GM12878 (cell line): ENCODE measurements around the gene LARP4B. TPM values are rescaled to one million over a fixed set of nuclear protein-coding genes. Genes with fewer than 3 reads are reported as not detected.

Experiments
- ATAC-seq: fragments of 200-7000 bp; cut with Tn5 transposase; 3 replicates; pipeline ENCODE4 v1.9.1; 2020; ENCODE audit warnings: mild to moderate bottlenecking, moderate library complexity
- BruUV-seq: library from RNA; stranded (reverse); fragments of 400-500 nt; replicated peaks from 2 replicates; lab custom pipeline; 2021; lab: Mats Ljungman, UMichigan
- CTCF ChIA-PET: fragments of 300-600 bp; sonication (Branson Sonifier 250); formaldehyde crosslinking; extraction: SDS; loops from one replicate; lab custom pipeline; 2021; ENCODE audit warnings: inconsistent platforms; lab: Yijun Ruan, JAX
- POLR2A ChIA-PET: fragments of 350-600 bp; formaldehyde crosslinking; extraction: SDS; loops from one replicate; lab custom pipeline; 2021; ENCODE audit warnings: inconsistent platforms; lab: Charles Lee
- RAD21 ChIA-PET: fragments of 300-600 bp; sonication (Branson Sonifier 250); formaldehyde crosslinking; loops from one replicate; lab custom pipeline; 2023; ENCODE audit warnings: antibody characterized with exemption; ENCODE audit not compliant: unreplicated experiment; lab: Charles Lee
- SMC1A ChIA-PET: fragments of 300-600 bp; sonication (Branson Sonifier 250); formaldehyde crosslinking; loops from one replicate; lab custom pipeline; 2023; ENCODE audit not compliant: unreplicated experiment, uncharacterized antibody; lab: Charles Lee
- DNase-seq: peaks from one replicate; pipeline ENCODE4 v3.0.0-alpha.2; 2011; ENCODE audit warnings: low read depth, low spot score
- FAIRE-seq: peaks from 3 replicates; lab custom pipeline; 2011; peaks lifted over from hg19 to GRCh38; lab: Jason Lieb, UNC
- H2AFZ ChIP-seq: 2 replicates; pipeline ENCODE4 v1.6.0; 2011; ENCODE audit warnings: low read depth, low read length, control low read depth; ENCODE audit not compliant: control insufficient read depth
- H3K27ac ChIP-seq: 2 replicates; pipeline ENCODE4 v1.5.1; 2011; ENCODE audit warnings: control low read depth; ENCODE audit not compliant: control insufficient read depth, insufficient read depth
- H3K27me3 ChIP-seq, 2 experiments: replicated peaks in 1 of 2; 2 replicates each; pipeline versions ENCODE4 v1.6.0 to v1.6.1; 2011; ENCODE audit warnings: low read length in 1 of 2; ENCODE audit not compliant: control insufficient read depth in 2 of 2, insufficient read depth in 2 of 2
- H3K36me3 ChIP-seq, 2 experiments: 2 replicates each; pipeline ENCODE4 v1.5.1; 2011; ENCODE audit warnings: low read length in 1 of 2; ENCODE audit not compliant: control insufficient read depth in 2 of 2, insufficient read depth in 2 of 2
- H3K4me1 ChIP-seq: 2 replicates; pipeline ENCODE4 v1.6.1; 2011; ENCODE audit warnings: mild to moderate bottlenecking, low read length, moderate library complexity, mixed read lengths; ENCODE audit not compliant: control insufficient read depth, insufficient read depth
- H3K4me2 ChIP-seq: 2 replicates; pipeline ENCODE4 v1.6.0; 2011; ENCODE audit warnings: control low read depth; ENCODE audit not compliant: control insufficient read depth, insufficient read depth
- H3K4me3 ChIP-seq: fragments of 200-600 bp; sonication (generic); 2 replicates; pipeline ENCODE4 v1.5.1; 2016
- H3K79me2 ChIP-seq: 2 replicates; pipeline ENCODE4 v1.6.0; 2011; ENCODE audit warnings: low read length; ENCODE audit not compliant: control insufficient read depth, insufficient read depth
- H3K9ac ChIP-seq: 2 replicates; pipeline ENCODE4 v1.8.0; 2011; ENCODE audit warnings: low read length, control low read depth, mixed read lengths; ENCODE audit not compliant: control insufficient read depth, insufficient read depth
- H3K9me3 ChIP-seq: replicated peaks from 3 replicates; pipeline ENCODE4 v1.5.1; 2011; ENCODE audit warnings: mild to moderate bottlenecking, low read length; ENCODE audit not compliant: control insufficient read depth, insufficient read depth
- H4K20me1 ChIP-seq: 2 replicates; pipeline ENCODE4 v1.6.0; 2011; ENCODE audit not compliant: control insufficient read depth, insufficient read depth
- ATF7 ChIP-seq: fragments of 450-650 bp; IDR thresholded peaks from 2 replicates; pipeline ENCODE4 v1.6.1; 2016; ENCODE audit warnings: low read depth, mild to moderate bottlenecking
- EED ChIP-seq: sonication (generic); IDR thresholded peaks from 2 replicates; pipeline ENCODE4 v1.6.1; 2016; ENCODE audit warnings: antibody characterized with exemption, low read depth
- EP300 ChIP-seq, 2 experiments: fragments of 150-350 bp in 1 of 2; IDR thresholded peaks; 2 replicates each; pipeline ENCODE4 v1.6.1; 2011 to 2012; ENCODE audit warnings: low read depth in 2 of 2, low read length in 2 of 2, borderline replicate concordance in 1 of 2, improper control_type of control experiment in 1 of 2, inconsistent platforms in 1 of 2; ENCODE audit not compliant: control insufficient read depth in 1 of 2
- ESRRA ChIP-seq: IDR thresholded peaks from 2 replicates; pipeline ENCODE4 v1.6.1; 2012; ENCODE audit warnings: mild to moderate bottlenecking, low read length, improper control_type of control experiment
- IRF3 ChIP-seq: fragments of 450-650 bp; IDR thresholded peaks from 2 replicates; pipeline ENCODE4 v1.6.1; 2014; ENCODE audit warnings: mild to moderate bottlenecking
- JUNB ChIP-seq: IDR thresholded peaks from 2 replicates; pipeline ENCODE4 v1.6.1; 2016; ENCODE audit warnings: antibody characterized with exemption, mild to moderate bottlenecking
- POU2F2 ChIP-seq: IDR thresholded peaks from 3 replicates; pipeline ENCODE4 v1.6.1; 2011; ENCODE audit warnings: low read depth, mild to moderate bottlenecking, low read length, borderline replicate concordance
- RAD51 ChIP-seq: fragments of 450-650 bp; IDR thresholded peaks from 2 replicates; pipeline ENCODE4 v1.6.1; 2016; ENCODE audit warnings: moderate library complexity, mild to moderate bottlenecking, inconsistent platforms
- RFX5 ChIP-seq: IDR thresholded peaks from 2 replicates; pipeline ENCODE4 v1.6.1; 2011; ENCODE audit warnings: low read depth, low read length, improper control_type of control experiment
- SREBF2 ChIP-seq: IDR thresholded peaks from 2 replicates; pipeline ENCODE4 v1.6.1; 2012; ENCODE audit warnings: mild to moderate bottlenecking, low read length
- SRF ChIP-seq, 2 experiments: IDR thresholded peaks; 2 replicates each; pipeline ENCODE4 v1.6.1; 2011; ENCODE audit warnings: low read depth in 2 of 2, low read length in 2 of 2, mild to moderate bottlenecking in 1 of 2, moderate library complexity in 1 of 2
- TAF1 ChIP-seq: IDR thresholded peaks from 2 replicates; pipeline ENCODE4 v1.6.1; 2011; ENCODE audit warnings: mild to moderate bottlenecking, low read depth, low read length, borderline replicate concordance
- TCF12 ChIP-seq: IDR thresholded peaks from 2 replicates; pipeline ENCODE4 v1.6.1; 2011; ENCODE audit warnings: low read depth, mild to moderate bottlenecking, low read length
- USF1 ChIP-seq: IDR thresholded peaks from 2 replicates; pipeline ENCODE4 v1.6.1; 2011; ENCODE audit warnings: borderline replicate concordance, low read depth, mild to moderate bottlenecking, moderate library complexity, mixed read lengths, low read length; ENCODE audit not compliant: insufficient read depth; ENCODE audit errors: extremely low read length
- ZNF217 ChIP-seq: fragments of 450-650 bp; IDR thresholded peaks from 2 replicates; pipeline ENCODE4 v1.6.1; 2017; ENCODE audit warnings: antibody characterized with exemption, mild to moderate bottlenecking
- ZNF274 ChIP-seq: IDR thresholded peaks from one replicate; pipeline ENCODE4 v1.8.0; 2011; ENCODE audit not compliant: insufficient read length, insufficient read depth
- ZNF592 ChIP-seq: fragments of 450-650 bp; IDR thresholded peaks from 2 replicates; pipeline ENCODE4 v1.6.1; 2017; ENCODE audit warnings: mild to moderate bottlenecking, moderate library complexity
- WGBS: methylation state at CpG from one replicate; pipeline ENCODE4 v1.1.6; 2016; ENCODE audit warnings: low lambda C conversion rate; ENCODE audit not compliant: insufficient replicate concordance, insufficient coverage; ENCODE audit errors: missing lambda C conversion rate; 5-methylcytosine and 5-hydroxymethylcytosine counted together
- in situ Hi-C: fragments of 300-500 bp; cut with MboI; formaldehyde crosslinking; loops from 9 replicates; pipeline ENCODE4 v1.14.3; 2018; ENCODE audit warnings: mixed read lengths
- intact Hi-C: fragments of 100-400 bp; cut with micrococcal nuclease; formaldehyde crosslinking; loops from one replicate; pipeline ENCODE4 v1.14.2; 2022; ENCODE audit not compliant: unreplicated experiment
- polyA plus RNA-seq, 11 experiments: library from polyadenylated mRNA; depleted of rRNA in 4 of 11; unstranded in 6 of 11; stranded (reverse) in 5 of 11; fragments of >200 nt; fragmentation: Nextera tagmentation in 4 of 11; fragmentation: Illumina TruSeq in 1 of 11; extraction: Ambion mirVana in 4 of 11; extraction: Trizol in 1 of 11; gene quantifications; 1 replicate in 1 of 11; 2 replicates in 10 of 11; pipeline versions ENCODE4 v1.2.1 to v1.2.3, GENCODE V29; 2011 to 2016; ENCODE audit warnings: inconsistent platforms in 2 of 11, missing spikeins in 2 of 11, low read depth in 1 of 11
- total RNA-seq, 4 experiments: library from RNA; depleted of rRNA in 3 of 4; stranded (reverse); fragments of >200 nt in 3 of 4; fragmentation: Illumina TruSeq in 1 of 4; extraction: Trizol in 1 of 4; gene quantifications; 2 replicates each; pipeline versions ENCODE4 v1.2.1 to v1.2.3, GENCODE V29; 2013 to 2021

LARP4B gene
- total and polyA plus RNA-seq, 10 of the 15 experiments (the other 5 are each of a cell fraction or from before 2014, with no cell fraction given) = 10.5 to 119 (median 39.4) TPM

- TF ChIP-seq IRF3 = no peak
- no peak for TF ChIP-seq ATF7
- no peak for TF ChIP-seq ZNF217
- no peak for TF ChIP-seq SREBF2
- TF ChIP-seq TCF12 = no peak
- no peak for TF ChIP-seq POU2F2
- no peak for TF ChIP-seq ZNF274
- no peak for TF ChIP-seq SRF (IDR thresholded peaks at IDR 0.05; ENCODE audit: low read depth in 2 of 2, low read length in 2 of 2)
- TF ChIP-seq EP300 (IDR thresholded peaks at IDR 0.05; ENCODE audit: borderline replicate concordance in 1 of 2, control insufficient read depth in 1 of 2, low read depth in 2 of 2, low read length in 2 of 2) = no peak
- TF ChIP-seq EED = no peak
- TF ChIP-seq, all 136 proteins: peak for 0
Measured at GRCh38 chr10:917416-917720, 14.1 kb downstream of the LARP4B start (continued).

GRCh38 chr10:916716-917415 lies 14.6 kb downstream of the LARP4B start:
- Histone ChIP-seq H3K4me1 (no peaks in the 10 kb centered on the region), H3K27me3 (no peaks in the 10 kb centered on the region), H2AFZ (no peak overlapping the region), H3K27ac (no peak overlapping the region), H3K9me3 (no peaks in the 10 kb centered on the region; the same call in 2 of the 3 replicates), H3K4me3 (no peak overlapping the region), H3K4me2 (no peak overlapping the region), H3K79me2 (peaks cover 66% of the 10 kb centered on the region), H3K36me3 (peaks cover 1 to 18% of the 10 kb centered on the region in 2 experiments), H4K20me1 (peaks cover 3% of the 10 kb centered on the region), H3K9ac (no peak overlapping the region)
- intact Hi-C loops = no loop called here
- WGBS = 84% methylated on average over 7 of the region's 7 CpGs
- ATAC-seq (no peak), FAIRE-seq (no peak), DNase-seq (no peak)
- ChIA-PET SMC1A (interaction anchor here (1.1 to 1.8 kb wide), 2 partner anchors 44 to 83 kb away, joined by 3 to 5 read pairs; no protein-coding TSS in a partner anchor), CTCF (no interaction called here), RAD21 (no interaction called here), POLR2A (no interaction called here)
- BruUV-seq = no TSS peak
- TF ChIP-seq TAF1 (no peak), ESRRA (no peak), EED (no peak), JUNB (no peak), RFX5 (no peak), ZNF592 (no peak), USF1 (no peak), RAD51 (no peak)
- in situ Hi-C loops = no loop called here
